Sigmoid colon (tissue), 4 donors: ENCODE results near the gene DCAF16.

Source experiments
- POLR2A ChIP-seq, 2 donors: fragments of 450-650 bp; IDR thresholded peaks; one replicate each; pipeline ENCODE4 v1.6.1; 2016; ENCODE audit warnings: antibody characterized with exemption in 2 of 2, mild to moderate bottlenecking in 2 of 2, moderate library complexity in 2 of 2
- POLR2AphosphoS5 ChIP-seq, 4 donors: sonication (generic); formaldehyde crosslinking; IDR thresholded peaks; one replicate each; pipeline ENCODE4 v1.6.1; 2017; ENCODE audit warnings: antibody characterized with exemption in 4 of 4
- TF ChIP-seq, protein P1 (sequence below), 4 experiments: fragments of 450-650 bp in 3 of 4; fragments of 200-600 bp in 1 of 4; IDR thresholded peaks; one replicate each; pipeline ENCODE4 v1.5.1; 2016 to 2019; ENCODE audit warnings: antibody characterized with exemption in 4 of 4, mild to moderate bottlenecking in 3 of 4, moderate library complexity in 2 of 4

DNA sequence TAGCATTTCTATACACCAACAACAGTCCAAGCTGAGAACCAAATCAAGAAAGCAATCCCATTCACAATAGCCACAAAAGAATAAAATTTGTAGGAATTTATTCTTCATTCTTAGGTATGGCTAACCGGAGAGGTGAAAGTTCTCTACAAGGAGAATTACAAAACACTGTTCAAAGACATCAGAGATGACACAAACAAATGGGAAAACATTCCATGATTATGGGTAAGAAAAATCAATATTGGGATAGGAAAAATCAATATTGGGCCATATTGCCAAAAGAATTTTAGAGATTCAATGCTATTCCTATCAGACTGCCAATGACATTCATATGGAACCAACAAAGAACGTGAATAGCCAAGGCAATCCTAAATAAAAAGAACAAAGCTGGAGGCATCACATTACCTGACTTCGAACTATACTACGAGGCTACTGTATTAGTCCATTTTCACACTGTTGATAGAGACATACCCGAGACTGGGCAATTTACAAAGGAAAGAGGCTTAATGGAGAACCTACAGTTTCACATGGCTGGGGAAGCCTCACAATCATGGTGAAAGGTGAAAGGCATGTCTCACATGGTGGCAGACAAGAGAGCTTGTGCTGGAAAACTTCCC lies 49.3 kb upstream of the DCAF16 start:
- no peak for TF ChIP-seq POLR2A (IDR thresholded peaks at IDR 0.05)
- TF ChIP-seq, protein P1, sequence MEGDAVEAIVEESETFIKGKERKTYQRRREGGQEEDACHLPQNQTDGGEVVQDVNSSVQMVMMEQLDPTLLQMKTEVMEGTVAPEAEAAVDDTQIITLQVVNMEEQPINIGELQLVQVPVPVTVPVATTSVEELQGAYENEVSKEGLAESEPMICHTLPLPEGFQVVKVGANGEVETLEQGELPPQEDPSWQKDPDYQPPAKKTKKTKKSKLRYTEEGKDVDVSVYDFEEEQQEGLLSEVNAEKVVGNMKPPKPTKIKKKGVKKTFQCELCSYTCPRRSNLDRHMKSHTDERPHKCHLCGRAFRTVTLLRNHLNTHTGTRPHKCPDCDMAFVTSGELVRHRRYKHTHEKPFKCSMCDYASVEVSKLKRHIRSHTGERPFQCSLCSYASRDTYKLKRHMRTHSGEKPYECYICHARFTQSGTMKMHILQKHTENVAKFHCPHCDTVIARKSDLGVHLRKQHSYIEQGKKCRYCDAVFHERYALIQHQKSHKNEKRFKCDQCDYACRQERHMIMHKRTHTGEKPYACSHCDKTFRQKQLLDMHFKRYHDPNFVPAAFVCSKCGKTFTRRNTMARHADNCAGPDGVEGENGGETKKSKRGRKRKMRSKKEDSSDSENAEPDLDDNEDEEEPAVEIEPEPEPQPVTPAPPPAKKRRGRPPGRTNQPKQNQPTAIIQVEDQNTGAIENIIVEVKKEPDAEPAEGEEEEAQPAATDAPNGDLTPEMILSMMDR (IDR thresholded peaks at IDR 0.05): no peak
- no peak for TF ChIP-seq POLR2AphosphoS5 (IDR thresholded peaks at IDR 0.05)
